H9 (cell line): Measurements from ENCODE around the gene MAP1B. TPM values are rescaled to one million over a fixed set of nuclear protein-coding genes. Genes with fewer than 3 reads are reported as not detected.

Experiments
- DNase-seq: peaks from one replicate; pipeline ENCODE4 v3.0.0-alpha.2; 2017
- H2AFZ ChIP-seq: one replicate; pipeline ENCODE4 v1.6.1; 2013; ENCODE audit warnings: mild to moderate bottlenecking, low read length, control low read depth, moderate library complexity
- H2AK5ac ChIP-seq: 2 replicates; pipeline ENCODE4 v1.6.1; 2013; ENCODE audit warnings: low read length, control low read depth, mixed read lengths; ENCODE audit not compliant: insufficient read length
- H2BK120ac ChIP-seq: one replicate; pipeline ENCODE4 v1.6.1; 2013; ENCODE audit warnings: low read depth, mild to moderate bottlenecking, low read length, control low read depth, inconsistent platforms; ENCODE audit not compliant: poor library complexity, severe bottlenecking
- H2BK12ac ChIP-seq: 2 replicates; pipeline ENCODE4 v1.6.1; 2013; ENCODE audit warnings: low read length, control low read depth, mixed read lengths, low read depth; ENCODE audit not compliant: insufficient read length
- H2BK15ac ChIP-seq: 2 replicates; pipeline ENCODE4 v1.6.1; 2013; ENCODE audit warnings: low read depth, low read length, control low read depth
- H2BK20ac ChIP-seq: one replicate; pipeline ENCODE4 v1.6.1; 2013; ENCODE audit warnings: low read depth, mild to moderate bottlenecking, low read length, control low read depth, inconsistent platforms; ENCODE audit not compliant: poor library complexity, severe bottlenecking
- H2BK5ac ChIP-seq: 2 replicates; pipeline ENCODE4 v1.6.1; 2013; ENCODE audit warnings: low read length, control low read depth, mixed read lengths; ENCODE audit not compliant: insufficient read length
- H3K14ac ChIP-seq: 2 replicates; pipeline ENCODE4 v1.6.1; 2013; ENCODE audit warnings: low read length, control low read depth; ENCODE audit not compliant: insufficient read depth
- H3K18ac ChIP-seq: 2 replicates; pipeline ENCODE4 v1.6.1; 2013; ENCODE audit warnings: low read depth, mild to moderate bottlenecking, mixed read lengths, low read length, control low read depth; ENCODE audit not compliant: insufficient read length
- H3K23ac ChIP-seq: 2 replicates; pipeline ENCODE4 v1.6.1; 2013; ENCODE audit warnings: low read length, control low read depth, mixed read lengths, low read depth; ENCODE audit not compliant: insufficient read length
- H3K23me2 ChIP-seq: 2 replicates; pipeline ENCODE4 v1.6.1; 2013; ENCODE audit warnings: low read depth, mild to moderate bottlenecking, mixed read lengths, low read length, control low read depth; ENCODE audit not compliant: insufficient read length, poor library complexity, severe bottlenecking
- H3K27ac ChIP-seq: 2 replicates; pipeline ENCODE4 v1.5.1; 2013; ENCODE audit warnings: low read length, control low read depth, mixed read lengths, low read depth; ENCODE audit not compliant: insufficient read length
- H3K27me3 ChIP-seq: 2 replicates; pipeline ENCODE4 v1.6.1; 2013; ENCODE audit warnings: low read length, control low read depth, inconsistent platforms; ENCODE audit not compliant: insufficient read depth
- H3K4ac ChIP-seq: 2 replicates; pipeline ENCODE4 v1.6.1; 2013; ENCODE audit warnings: low read depth, mild to moderate bottlenecking, control low read depth, inconsistent platforms, low read length, moderate library complexity
- H3K4me1 ChIP-seq: 2 replicates; pipeline ENCODE4 v1.6.1; 2013; ENCODE audit warnings: low read length, control low read depth, inconsistent platforms; ENCODE audit not compliant: insufficient read depth
- H3K4me2 ChIP-seq: 2 replicates; pipeline ENCODE4 v1.6.1; 2013; ENCODE audit warnings: low read length, control low read depth, mixed read lengths; ENCODE audit not compliant: insufficient read length, insufficient read depth
- H3K56ac ChIP-seq: 2 replicates; pipeline ENCODE4 v1.6.1; 2013; ENCODE audit warnings: low read depth, mild to moderate bottlenecking, mixed read lengths, low read length, control low read depth; ENCODE audit not compliant: insufficient read length
- H3K79me1 ChIP-seq: 2 replicates; pipeline ENCODE4 v1.6.1; 2013; ENCODE audit warnings: low read depth, mild to moderate bottlenecking, moderate library complexity, low read length, control low read depth, inconsistent platforms; ENCODE audit not compliant: insufficient read depth, poor library complexity, severe bottlenecking
- H3K79me2 ChIP-seq: 2 replicates; pipeline ENCODE4 v1.6.1; 2013; ENCODE audit warnings: low read length, control low read depth, inconsistent platforms; ENCODE audit not compliant: insufficient read depth
- H3K9ac ChIP-seq: 2 replicates; pipeline ENCODE4 v1.6.1; 2013; ENCODE audit warnings: low read length, control low read depth, mixed read lengths; ENCODE audit not compliant: insufficient read length; ENCODE audit errors: extremely low read depth
- H3K9me3 ChIP-seq: one replicate; pipeline ENCODE4 v1.6.1; 2013; ENCODE audit warnings: low read depth, low read length, inconsistent platforms; ENCODE audit not compliant: control insufficient read depth
- H3T11ph ChIP-seq: one replicate; pipeline ENCODE4 v1.6.1; 2013; ENCODE audit warnings: mild to moderate bottlenecking, low read length, control low read depth, inconsistent platforms
- H4K20me1 ChIP-seq: one replicate; pipeline ENCODE4 v1.6.1; 2013; ENCODE audit not compliant: control insufficient read depth, insufficient read length, insufficient read depth
- H4K5ac ChIP-seq: 2 replicates; pipeline ENCODE4 v1.6.1; 2013; ENCODE audit warnings: low read depth, mild to moderate bottlenecking, mixed read lengths, low read length, control low read depth; ENCODE audit not compliant: insufficient read length
- H4K8ac ChIP-seq: replicated peaks from 2 replicates; pipeline ENCODE4 v1.6.1; 2013; ENCODE audit warnings: low read length, control low read depth, mixed read lengths, low read depth; ENCODE audit not compliant: insufficient read length
- H4K91ac ChIP-seq: 2 replicates; pipeline ENCODE4 v1.6.1; 2013; ENCODE audit warnings: low read depth, mild to moderate bottlenecking, moderate library complexity, mixed read lengths, low read length, control low read depth; ENCODE audit not compliant: insufficient read length
- H3K27ac Mint-ChIP-seq, 3 experiments: 2 replicates in 2 of 3; 3 replicates in 1 of 3; pipeline ENCODE4 v1.8.0; 2020 to 2021; ENCODE audit warnings: mixed read lengths in 3 of 3, mild to moderate bottlenecking in 1 of 3, moderate library complexity in 1 of 3
- H3K27me3 Mint-ChIP-seq: 2 replicates; pipeline ENCODE4 v1.8.0; 2021; ENCODE audit warnings: low read depth, mild to moderate bottlenecking, moderate library complexity, mixed read lengths
- H3K36me3 Mint-ChIP-seq, 3 experiments: 2 replicates in 2 of 3; 3 replicates in 1 of 3; pipeline ENCODE4 v1.8.0; 2020 to 2021; ENCODE audit warnings: low read depth in 3 of 3, mixed read lengths in 3 of 3; ENCODE audit not compliant: insufficient read depth in 1 of 3
- H3K4me1 Mint-ChIP-seq, 2 experiments: 2 replicates each; pipeline ENCODE4 v1.8.0; 2020; ENCODE audit warnings: mixed read lengths in 2 of 2
- H3K4me3 Mint-ChIP-seq, 2 experiments: 2 replicates in 1 of 2; 3 replicates in 1 of 2; pipeline ENCODE4 v1.8.0; 2020 to 2021; ENCODE audit warnings: mild to moderate bottlenecking in 2 of 2, mixed read lengths in 2 of 2, moderate library complexity in 1 of 2
- H3K9me3 Mint-ChIP-seq, 2 experiments: 2 replicates in 1 of 2; 3 replicates in 1 of 2; pipeline ENCODE4 v1.8.0; 2020; ENCODE audit warnings: mild to moderate bottlenecking in 2 of 2, mixed read lengths in 2 of 2, moderate library complexity in 1 of 2
- CTCF ChIP-seq: fragments of 200-600 bp; sonication (generic); conservative IDR thresholded peaks from 3 replicates; pipeline ENCODE4 v1.8.0; 2021; ENCODE audit warnings: antibody characterized with exemption, mild to moderate bottlenecking
- WGBS: extraction: QIAGEN DNeasy Blood & Tissue Kit; methylation state at CpG from one replicate; pipeline ENCODE4 v1.1.7; 2013; ENCODE audit warnings: missing lambda C conversion rate, low lambda C conversion rate, mixed read lengths; ENCODE audit not compliant: insufficient read length; ENCODE audit errors: extremely low coverage; 5-methylcytosine and 5-hydroxymethylcytosine counted together
- total RNA-seq: library from RNA; stranded (reverse); gene quantifications from 2 replicates; pipeline ENCODE4 v1.2.1, GENCODE V29; 2021

Gene MAP1B
- total RNA-seq, 1 experiment from 2014 or later = 67.5 TPM

GRCh38 chr5:72171667-72172066 is 64.4 kb downstream of the MAP1B start:
- H4K5ac ChIP-seq = no peak overlapping the region
- H3K23me2 ChIP-seq = no peaks in the 10 kb centered on the region
- no peak overlapping the region for H2BK12ac ChIP-seq
- no peak overlapping the region for H3K4me2 ChIP-seq
- no peak overlapping the region for H3T11ph ChIP-seq
- no peaks in the 10 kb centered on the region for H3K79me2 ChIP-seq
- H3K18ac ChIP-seq = no peak overlapping the region
- no CpG with 5 or more reads among the region's 6 CpGs for WGBS
- H3K23ac ChIP-seq = no peak overlapping the region
- H3K4me1 Mint-ChIP-seq = peaks cover 35 to 38% of the 10 kb centered on the region in 2 experiments
- no peaks in the 10 kb centered on the region for H3K9me3 ChIP-seq
- no peaks in the 10 kb centered on the region for H3K27me3 ChIP-seq
- H2BK120ac ChIP-seq = no peak overlapping the region
- 0 out of 7 replicates have a peak overlapping the region, but pooled peaks of 1 of the 3 experiments have one; percentile 31 for H3K27ac Mint-ChIP-seq
- no peak overlapping the region for H2BK20ac ChIP-seq
- H4K8ac ChIP-seq = no peak overlapping the region
- no peak overlapping the region for H2BK15ac ChIP-seq
- H3K4me3 Mint-ChIP-seq = no peak overlapping the region
- no peak overlapping the region for H3K27ac ChIP-seq
- H3K56ac ChIP-seq = no peak overlapping the region
- H4K20me1 ChIP-seq = no peaks in the 10 kb centered on the region
- H3K9ac ChIP-seq = no peak overlapping the region
- no peak overlapping the region for H2BK5ac ChIP-seq
- no peaks in the 10 kb centered on the region for H3K79me1 ChIP-seq
- H3K27me3 Mint-ChIP-seq = no peaks in the 10 kb centered on the region
- DNase-seq = no peak
- H3K4ac ChIP-seq = no peak overlapping the region
- no peak for TF ChIP-seq CTCF
- H3K9me3 Mint-ChIP-seq = no peaks in the 10 kb centered on the region
- H3K4me1 ChIP-seq = peaks cover 7% of the 10 kb centered on the region; the same call in 1 of the 2 replicates
- no peak overlapping the region for H2AFZ ChIP-seq
- H4K91ac ChIP-seq = no peak overlapping the region
- no peak overlapping the region for H2AK5ac ChIP-seq
- H3K14ac ChIP-seq = no peak overlapping the region
- H3K36me3 Mint-ChIP-seq = no peaks in the 10 kb centered on the region; a peak in 1 of 7 replicates
